Nephron progenitor cell (in vitro differentiated cells): ENCODE data around the gene CD19.

ENCODE experiments used
- DNase-seq: peaks from one replicate; pipeline ENCODE4 v3.0.0; 2021
- H3K27ac Mint-ChIP-seq: 2 replicates; pipeline ENCODE4 v1.8.0; 2021; ENCODE audit warnings: mild to moderate bottlenecking, moderate library complexity, mixed read lengths
- H3K27me3 Mint-ChIP-seq: 2 replicates; pipeline ENCODE4 v1.8.0; 2021; ENCODE audit warnings: mild to moderate bottlenecking, low read depth, mixed read lengths; ENCODE audit not compliant: poor library complexity
- H3K36me3 Mint-ChIP-seq: 2 replicates; pipeline ENCODE4 v1.8.0; 2021; ENCODE audit warnings: low read depth, mixed read lengths
- H3K4me1 Mint-ChIP-seq: 2 replicates; pipeline ENCODE4 v1.8.0; 2021; ENCODE audit warnings: mixed read lengths
- H3K4me3 Mint-ChIP-seq: 2 replicates; pipeline ENCODE4 v1.8.0; 2021; ENCODE audit warnings: mild to moderate bottlenecking, moderate library complexity, mixed read lengths
- H3K9me3 Mint-ChIP-seq: 2 replicates; pipeline ENCODE4 v1.8.0; 2021; ENCODE audit warnings: mild to moderate bottlenecking, moderate library complexity, mixed read lengths
- TF ChIP-seq, protein P1 (sequence below): fragments of 200-600 bp; sonication (generic); IDR thresholded peaks from 2 replicates; pipeline ENCODE4 v1.5.0; 2021; ENCODE audit warnings: antibody characterized with exemption

The CD19 gene

DNA sequence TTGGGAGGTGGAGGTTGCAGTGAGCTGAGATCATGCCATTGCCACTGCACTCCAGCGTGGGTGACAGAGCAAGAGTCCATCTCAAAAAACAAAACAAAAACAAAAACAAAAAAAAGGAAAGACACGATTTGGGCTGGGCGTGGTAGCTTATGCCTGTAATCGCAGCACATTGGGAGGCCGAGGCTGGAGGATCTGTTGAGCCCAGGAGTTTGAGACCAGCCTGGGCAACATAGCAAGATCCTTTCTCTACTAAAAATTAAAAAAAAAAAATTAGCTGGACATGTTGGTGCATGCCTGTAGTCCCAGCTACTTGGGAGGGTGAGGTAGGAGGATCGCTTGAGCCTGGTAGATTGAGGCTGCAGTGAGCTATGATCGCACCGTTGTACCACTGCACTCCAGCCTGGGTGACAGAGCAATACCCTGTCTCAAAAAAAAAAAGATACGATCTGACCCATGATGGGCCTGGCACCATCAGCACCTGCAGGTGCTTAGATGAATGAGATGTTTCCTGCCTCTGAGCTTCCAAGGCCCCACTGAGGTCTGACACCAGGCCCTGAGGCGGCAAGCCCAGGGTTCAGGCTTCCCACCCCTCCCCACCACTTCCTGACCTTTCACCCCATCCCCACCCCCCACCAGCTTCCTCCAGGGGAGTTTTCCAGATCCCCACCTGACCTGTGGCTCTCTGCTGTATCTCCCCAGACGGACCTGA, 31.7 kb upstream of the CD19 start:
- H3K27ac Mint-ChIP-seq, result no peak overlapping the region
- peaks cover 5% of the 10 kb centered on the region for H3K36me3 Mint-ChIP-seq
- no peak overlapping the region for H3K4me3 Mint-ChIP-seq
- TF ChIP-seq, protein P1, sequence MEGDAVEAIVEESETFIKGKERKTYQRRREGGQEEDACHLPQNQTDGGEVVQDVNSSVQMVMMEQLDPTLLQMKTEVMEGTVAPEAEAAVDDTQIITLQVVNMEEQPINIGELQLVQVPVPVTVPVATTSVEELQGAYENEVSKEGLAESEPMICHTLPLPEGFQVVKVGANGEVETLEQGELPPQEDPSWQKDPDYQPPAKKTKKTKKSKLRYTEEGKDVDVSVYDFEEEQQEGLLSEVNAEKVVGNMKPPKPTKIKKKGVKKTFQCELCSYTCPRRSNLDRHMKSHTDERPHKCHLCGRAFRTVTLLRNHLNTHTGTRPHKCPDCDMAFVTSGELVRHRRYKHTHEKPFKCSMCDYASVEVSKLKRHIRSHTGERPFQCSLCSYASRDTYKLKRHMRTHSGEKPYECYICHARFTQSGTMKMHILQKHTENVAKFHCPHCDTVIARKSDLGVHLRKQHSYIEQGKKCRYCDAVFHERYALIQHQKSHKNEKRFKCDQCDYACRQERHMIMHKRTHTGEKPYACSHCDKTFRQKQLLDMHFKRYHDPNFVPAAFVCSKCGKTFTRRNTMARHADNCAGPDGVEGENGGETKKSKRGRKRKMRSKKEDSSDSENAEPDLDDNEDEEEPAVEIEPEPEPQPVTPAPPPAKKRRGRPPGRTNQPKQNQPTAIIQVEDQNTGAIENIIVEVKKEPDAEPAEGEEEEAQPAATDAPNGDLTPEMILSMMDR, result no peak
- no peak for DNase-seq
- H3K4me1 Mint-ChIP-seq, result peaks cover 11% of the 10 kb centered on the region
- H3K27me3 Mint-ChIP-seq, result peaks cover 3% of the 10 kb centered on the region
- H3K9me3 Mint-ChIP-seq, result no peaks in the 10 kb centered on the region

DNA sequence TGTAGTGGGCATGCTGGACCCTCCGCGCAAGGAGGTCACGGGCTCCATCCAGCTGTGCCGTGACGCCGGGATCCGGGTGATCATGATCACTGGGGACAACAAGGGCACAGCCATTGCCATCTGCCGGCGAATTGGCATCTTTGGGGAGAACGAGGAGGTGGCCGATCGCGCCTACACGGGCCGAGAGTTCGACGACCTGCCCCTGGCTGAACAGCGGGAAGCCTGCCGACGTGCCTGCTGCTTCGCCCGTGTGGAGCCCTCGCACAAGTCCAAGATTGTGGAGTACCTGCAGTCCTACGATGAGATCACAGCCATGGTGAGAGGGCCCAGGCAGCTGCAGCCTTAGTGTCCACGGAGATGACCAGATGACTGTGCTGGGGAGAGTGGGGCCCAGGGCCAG, 31.2 kb upstream of the CD19 start:
- Mint-ChIP-seq H3K9me3 (no peaks in the 10 kb centered on the region), H3K27ac (peak overlapping the region; percentile 59)
- no peak for DNase-seq

GRCh38 chr16:28901862-28902261, 29.9 kb upstream of the CD19 start:
- Mint-ChIP-seq H3K4me3 (no peak overlapping the region), H3K27me3 (peaks cover 3% of the 10 kb centered on the region), H3K4me1 (peaks cover 11% of the 10 kb centered on the region), H3K9me3 (no peaks in the 10 kb centered on the region), H3K36me3 (peaks cover 5% of the 10 kb centered on the region), H3K27ac (no peak overlapping the region)
- no peak for DNase-seq
- TF ChIP-seq, protein P1, result no peak

More for the DNA sequence above, 31.2 kb upstream of the CD19 start:
- H3K27me3 Mint-ChIP-seq, result peaks cover 3% of the 10 kb centered on the region
- H3K4me3 Mint-ChIP-seq, result no peak overlapping the region
- H3K4me1 Mint-ChIP-seq, result peaks cover 11% of the 10 kb centered on the region
- peaks cover 5% of the 10 kb centered on the region for H3K36me3 Mint-ChIP-seq
- TF ChIP-seq, protein P1, result no peak

DNA sequence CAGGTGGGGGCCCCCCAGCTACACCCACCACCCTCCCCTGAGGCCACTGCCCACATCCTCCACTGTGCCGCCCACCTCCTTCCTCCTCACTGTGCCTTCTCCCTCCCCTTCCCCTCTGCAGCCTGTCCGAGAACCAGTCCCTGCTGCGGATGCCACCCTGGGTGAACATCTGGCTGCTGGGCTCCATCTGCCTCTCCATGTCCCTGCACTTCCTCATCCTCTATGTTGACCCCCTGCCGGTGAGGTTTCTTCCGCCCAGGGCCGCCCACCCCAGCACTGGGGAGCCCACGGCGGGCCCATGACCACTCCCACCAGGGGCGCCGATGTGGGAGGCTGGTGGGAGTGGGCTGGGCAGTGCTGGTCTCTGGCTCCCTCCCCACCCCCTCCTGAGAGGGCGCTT, 28.9 kb upstream of the CD19 start:
- Mint-ChIP-seq H3K27me3 (peaks cover 3% of the 10 kb centered on the region), H3K9me3 (no peaks in the 10 kb centered on the region), H3K36me3 (peaks cover 3% of the 10 kb centered on the region), H3K4me1 (peaks cover 11% of the 10 kb centered on the region), H3K27ac (no peak overlapping the region), H3K4me3 (no peak overlapping the region)
- TF ChIP-seq, protein P1, result no peak
- DNase-seq, result no peak

- no peaks in the 10 kb centered on the region for H3K36me3 Mint-ChIP-seq
- peaks cover 3% of the 10 kb centered on the region for H3K27me3 Mint-ChIP-seq
- H3K9me3 Mint-ChIP-seq, result no peaks in the 10 kb centered on the region
- TF ChIP-seq, protein P1, result no peak
- no peak overlapping the region for H3K27ac Mint-ChIP-seq
- H3K4me3 Mint-ChIP-seq, result no peak overlapping the region
- no peak for DNase-seq
- H3K4me1 Mint-ChIP-seq, result peaks cover 11% of the 10 kb centered on the region
These were observed 28.3 kb upstream of the CD19 start for GRCh38 chr16:28903344-28904042.
